Coronary artery (tissue), 2 donors: ENCODE measurements around the gene EVL.
A peak's percentile ranks its signal among the peaks of the same experiment; 100 is the strongest.

Experiments used
- DNase-seq: peaks from one replicate; pipeline ENCODE4 v3.0.0-alpha.2; 2017; ENCODE audit warnings: low spot score
- H3K27ac ChIP-seq, 2 donors: fragments of 200-600 bp; sonication (generic); one replicate each; pipeline ENCODE4 v1.5.1; 2016 to 2019
- H3K4me3 ChIP-seq: fragments of 200-600 bp; sonication (generic); 2 replicates; pipeline ENCODE4 v1.5.1; 2016; ENCODE audit warnings: mild to moderate bottlenecking, moderate library complexity
- TF ChIP-seq, protein P1 (sequence below): fragments of 200-600 bp; sonication (generic); IDR thresholded peaks from one replicate; pipeline ENCODE4 v1.5.1; 2019; ENCODE audit warnings: antibody characterized with exemption

The EVL gene

GRCh38 chr14:100048786-100049185 is 16.4 kb upstream of the EVL start:
- DNase-seq, result no peak
- H3K4me3 ChIP-seq, result no peak overlapping the region
- H3K27ac ChIP-seq, result no peak overlapping the region
- TF ChIP-seq, protein P1, sequence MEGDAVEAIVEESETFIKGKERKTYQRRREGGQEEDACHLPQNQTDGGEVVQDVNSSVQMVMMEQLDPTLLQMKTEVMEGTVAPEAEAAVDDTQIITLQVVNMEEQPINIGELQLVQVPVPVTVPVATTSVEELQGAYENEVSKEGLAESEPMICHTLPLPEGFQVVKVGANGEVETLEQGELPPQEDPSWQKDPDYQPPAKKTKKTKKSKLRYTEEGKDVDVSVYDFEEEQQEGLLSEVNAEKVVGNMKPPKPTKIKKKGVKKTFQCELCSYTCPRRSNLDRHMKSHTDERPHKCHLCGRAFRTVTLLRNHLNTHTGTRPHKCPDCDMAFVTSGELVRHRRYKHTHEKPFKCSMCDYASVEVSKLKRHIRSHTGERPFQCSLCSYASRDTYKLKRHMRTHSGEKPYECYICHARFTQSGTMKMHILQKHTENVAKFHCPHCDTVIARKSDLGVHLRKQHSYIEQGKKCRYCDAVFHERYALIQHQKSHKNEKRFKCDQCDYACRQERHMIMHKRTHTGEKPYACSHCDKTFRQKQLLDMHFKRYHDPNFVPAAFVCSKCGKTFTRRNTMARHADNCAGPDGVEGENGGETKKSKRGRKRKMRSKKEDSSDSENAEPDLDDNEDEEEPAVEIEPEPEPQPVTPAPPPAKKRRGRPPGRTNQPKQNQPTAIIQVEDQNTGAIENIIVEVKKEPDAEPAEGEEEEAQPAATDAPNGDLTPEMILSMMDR, result no peak

- DNase-seq, result no peak
- H3K27ac ChIP-seq, result no peak overlapping the region
Observed at GRCh38 chr14:100049220-100049619, 16.0 kb upstream of the EVL start.

GRCh38 chr14:100051103-100051502 is 14.1 kb upstream of the EVL start:
- no peak for DNase-seq
- no peak overlapping the region for H3K4me3 ChIP-seq
- no peak overlapping the region for H3K27ac ChIP-seq
- TF ChIP-seq, protein P1, result no peak

More at GRCh38 chr14:100049220-100049619, 16.0 kb upstream of the EVL start:
- TF ChIP-seq, protein P1, result no peak
- H3K4me3 ChIP-seq, result no peak overlapping the region

- DNase-seq, result no peak
- H3K27ac ChIP-seq, result no peak overlapping the region
- TF ChIP-seq, protein P1, result no peak
- H3K4me3 ChIP-seq, result no peak overlapping the region
Observed at GRCh38 chr14:100051543-100051942, 13.7 kb upstream of the EVL start.

- no peak for DNase-seq
- Histone ChIP-seq H3K4me3 (no peak overlapping the region), H3K27ac (no peak overlapping the region)
- TF ChIP-seq, protein P1, result no peak
Observed at GRCh38 chr14:100052819-100053218, 12.4 kb upstream of the EVL start.

GRCh38 chr14:100054316-100055075 is 10.7 kb upstream of the EVL start:
- H3K27ac ChIP-seq, result no peak overlapping the region
- TF ChIP-seq, protein P1, result no peak
- DNase-seq, result no peak
- no peak overlapping the region for H3K4me3 ChIP-seq

DNA sequence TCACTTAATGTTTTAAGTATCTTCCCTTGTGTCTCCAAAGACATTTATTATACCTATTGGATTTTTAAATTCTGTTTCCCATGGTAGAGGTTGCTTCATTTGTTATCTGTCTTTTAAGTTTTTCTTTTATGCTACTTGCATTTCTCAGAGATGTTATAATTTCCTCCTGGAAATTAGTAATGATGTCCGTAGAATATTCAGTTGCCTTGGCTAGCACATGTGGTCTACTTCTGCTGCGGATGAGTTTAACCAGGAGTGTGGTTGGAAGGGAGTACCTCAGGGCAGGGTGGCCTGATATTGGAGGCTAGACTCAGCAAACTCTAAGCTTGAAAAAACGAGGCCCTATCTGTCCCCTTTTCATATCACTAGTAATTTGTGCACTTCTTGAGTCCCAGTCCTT is 8.8 kb upstream of the EVL start:
- Histone ChIP-seq H3K4me3 (no peak overlapping the region), H3K27ac (peak overlapping the region in 1 of 2 donors; percentile 53)
- DNase-seq, result no peak
- TF ChIP-seq, protein P1, result no peak
